ENCODE data around the gene MTCL1.
A peak's percentile ranks its signal among the peaks of the same experiment; 100 is the strongest.

MTCL1 gene

DNA sequence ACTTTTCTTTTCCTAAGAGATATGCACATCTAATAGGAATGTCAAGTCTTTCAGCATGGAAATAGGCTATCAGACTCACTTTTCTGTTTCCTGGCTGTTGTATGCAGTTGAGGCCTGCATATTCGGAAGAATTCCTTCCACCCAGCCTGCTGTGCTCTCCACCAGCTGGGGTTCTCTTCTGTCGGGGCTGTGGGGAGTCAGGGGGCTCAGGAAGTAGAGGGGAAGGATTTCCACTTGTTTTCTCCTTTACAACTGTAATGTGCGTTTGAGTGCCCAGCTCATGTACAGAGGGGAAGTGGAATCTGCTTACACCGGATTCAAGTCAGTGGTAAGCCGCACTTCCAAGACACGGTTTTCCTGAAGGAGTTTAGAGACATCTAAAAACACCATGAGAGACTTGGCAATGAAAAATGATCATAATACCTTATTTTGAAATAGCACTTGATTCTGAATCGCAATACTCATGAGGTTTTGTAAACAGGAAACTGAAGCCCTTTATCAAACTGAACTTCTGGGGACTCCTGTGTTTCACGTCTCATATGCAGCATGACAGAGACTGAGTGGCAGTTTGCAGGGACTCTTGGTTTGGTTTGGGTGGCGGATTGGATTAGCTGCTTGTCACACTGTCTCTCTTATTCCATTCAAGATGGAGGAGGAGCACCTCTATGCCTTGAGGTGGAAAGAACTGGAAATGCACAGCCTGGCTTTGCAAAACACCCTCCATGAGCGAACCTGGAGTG, 90.4 kb downstream of the MTCL1 start:
- peaks cover 40% of the 10 kb centered on the region for H3K36me3 ChIP-seq (ENCODE audit: insufficient read depth, low read length)
- no peaks in the 10 kb centered on the region for H3K27me3 ChIP-seq (ENCODE audit: insufficient read depth, low read length)
- H3K9ac ChIP-seq (ENCODE audit: low read depth, low read length): 0 out of 2 replicates have a peak overlapping the region, but pooled peaks have one; percentile 8
- no peaks in the 10 kb centered on the region for H3K9me3 ChIP-seq (ENCODE audit: insufficient read depth, low read depth, low read length)
- H3K4me1 ChIP-seq (ENCODE audit: insufficient read depth, low read length): peaks cover 63% of the 10 kb centered on the region
- peak overlapping the region; percentile 72; the same call in 1 of the 2 replicates for H3K27ac ChIP-seq (ENCODE audit: low read depth, low read length)
- WGBS: 72% methylated on average over 9 of the region's 10 CpGs
- no peak overlapping the region for H3K4me3 ChIP-seq (ENCODE audit: low read length)

DNA sequence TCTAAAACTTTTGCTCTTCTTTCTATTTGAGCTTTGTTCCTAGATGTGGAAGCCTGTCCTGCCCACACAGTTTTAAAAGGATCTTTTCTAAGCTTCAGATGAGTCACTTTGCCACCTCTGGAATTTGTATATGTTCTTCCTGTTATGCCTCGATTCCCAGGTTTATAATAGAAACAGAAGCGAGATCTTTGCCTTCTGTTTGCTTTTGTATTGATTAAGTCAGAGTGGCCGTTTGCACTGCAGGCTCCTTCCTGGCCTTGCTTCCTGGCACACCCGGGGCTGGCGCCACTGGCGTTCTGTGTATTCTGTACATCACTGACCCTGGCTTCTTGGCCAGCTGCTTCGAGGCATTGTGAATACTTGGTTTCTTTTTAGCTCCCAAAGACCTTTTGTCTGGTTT, 91.8 kb downstream of the MTCL1 start:
- no peak overlapping the region for H3K4me3 ChIP-seq (ENCODE audit: low read length)
- no peaks in the 10 kb centered on the region for H3K9me3 ChIP-seq (ENCODE audit: insufficient read depth, low read depth, low read length)
- no peak overlapping the region for H3K9ac ChIP-seq (ENCODE audit: low read depth, low read length)
- H3K27ac ChIP-seq (ENCODE audit: low read depth, low read length): no peak overlapping the region
- peaks cover 67% of the 10 kb centered on the region for H3K4me1 ChIP-seq (ENCODE audit: insufficient read depth, low read length)
- H3K36me3 ChIP-seq (ENCODE audit: insufficient read depth, low read length): peaks cover 46% of the 10 kb centered on the region
- H3K27me3 ChIP-seq (ENCODE audit: insufficient read depth, low read length): no peaks in the 10 kb centered on the region
- WGBS: 75% methylated on average over 6 of the region's 7 CpGs

DNA sequence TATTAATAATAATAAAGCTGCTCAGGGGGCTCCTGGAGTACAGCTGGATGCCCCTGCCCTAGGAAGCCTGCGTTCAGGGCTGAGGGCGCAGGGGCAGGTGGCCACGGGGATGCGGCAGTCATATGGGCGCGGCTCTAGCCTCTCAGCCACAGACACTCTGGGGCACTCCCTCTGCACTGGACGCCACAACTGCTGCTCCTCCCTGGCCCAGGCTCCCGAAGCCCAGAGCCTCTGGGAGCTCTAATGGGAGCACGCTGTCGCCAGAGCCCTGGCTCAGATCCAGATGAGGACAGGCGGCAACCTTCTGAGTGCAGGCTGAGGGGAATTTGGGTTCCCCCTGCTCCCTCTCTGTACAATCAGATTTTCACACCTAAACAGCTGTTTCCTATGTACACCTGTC, 93.6 kb downstream of the MTCL1 start:
- H3K9ac ChIP-seq (ENCODE audit: low read depth, low read length): no peak overlapping the region
- H3K4me1 ChIP-seq (ENCODE audit: insufficient read depth, low read length): peaks cover 60% of the 10 kb centered on the region
- peaks cover 46% of the 10 kb centered on the region for H3K36me3 ChIP-seq (ENCODE audit: insufficient read depth, low read length)
- H3K27ac ChIP-seq (ENCODE audit: low read depth, low read length): no peak overlapping the region
- H3K27me3 ChIP-seq (ENCODE audit: insufficient read depth, low read length): no peaks in the 10 kb centered on the region
- H3K4me3 ChIP-seq (ENCODE audit: low read length): no peak overlapping the region
- WGBS: 86% methylated on average over 11 of the region's 11 CpGs
- no peaks in the 10 kb centered on the region for H3K9me3 ChIP-seq (ENCODE audit: insufficient read depth, low read depth, low read length)

DNA sequence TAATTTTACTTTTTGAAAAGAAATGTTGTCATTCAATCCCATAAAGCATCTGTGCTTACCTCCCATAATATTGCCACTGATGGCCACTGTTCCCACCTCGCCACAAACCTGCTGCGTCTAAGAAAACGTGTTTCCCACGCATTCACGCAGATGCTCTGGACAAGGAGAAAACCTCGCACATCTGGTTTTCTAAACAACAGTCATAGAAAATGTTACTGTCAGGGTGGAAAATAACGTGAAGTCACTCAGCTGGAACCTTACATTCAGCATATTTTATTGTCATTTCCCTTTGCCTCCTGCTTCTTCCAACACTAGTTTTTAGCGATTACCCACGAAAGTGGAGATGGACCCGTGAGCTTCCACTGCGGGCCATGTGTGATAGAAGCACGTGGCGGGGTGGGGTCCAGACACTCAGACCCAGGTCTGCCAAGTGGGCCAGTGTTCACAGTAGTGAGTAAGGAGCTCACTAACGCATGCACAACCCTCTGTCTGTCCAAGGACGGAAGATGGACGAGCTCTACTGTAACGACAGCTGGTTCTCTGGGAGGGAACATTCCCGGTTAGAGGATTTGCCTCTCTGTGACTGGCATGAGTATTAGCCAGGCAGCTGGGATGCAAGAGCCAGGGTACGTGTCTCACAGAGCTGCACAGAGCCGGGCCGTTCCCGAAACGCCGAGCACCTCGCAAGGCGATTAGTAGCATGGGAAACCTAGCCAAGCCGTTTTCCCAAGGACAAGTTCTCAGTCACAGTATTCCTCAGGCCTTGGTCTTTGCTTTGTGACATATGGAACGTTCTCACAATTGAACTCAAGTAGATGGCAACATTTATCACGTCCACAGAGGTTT, 94.5 kb downstream of the MTCL1 start:
- H3K9me3 ChIP-seq (ENCODE audit: insufficient read depth, low read depth, low read length): no peaks in the 10 kb centered on the region
- peaks cover 51% of the 10 kb centered on the region for H3K4me1 ChIP-seq (ENCODE audit: insufficient read depth, low read length)
- peaks cover 46% of the 10 kb centered on the region for H3K36me3 ChIP-seq (ENCODE audit: insufficient read depth, low read length)
- H3K27ac ChIP-seq (ENCODE audit: low read depth, low read length): peak overlapping the region; percentile 86
- H3K4me3 ChIP-seq (ENCODE audit: low read length): no peak overlapping the region
- peak overlapping the region; percentile 38; the same call in 1 of the 2 replicates for H3K9ac ChIP-seq (ENCODE audit: low read depth, low read length)
- H3K27me3 ChIP-seq (ENCODE audit: insufficient read depth, low read length): no peaks in the 10 kb centered on the region
- whole genome bisulfite sequencing: 92% methylated on average over 29 of the region's 29 CpGs

DNA sequence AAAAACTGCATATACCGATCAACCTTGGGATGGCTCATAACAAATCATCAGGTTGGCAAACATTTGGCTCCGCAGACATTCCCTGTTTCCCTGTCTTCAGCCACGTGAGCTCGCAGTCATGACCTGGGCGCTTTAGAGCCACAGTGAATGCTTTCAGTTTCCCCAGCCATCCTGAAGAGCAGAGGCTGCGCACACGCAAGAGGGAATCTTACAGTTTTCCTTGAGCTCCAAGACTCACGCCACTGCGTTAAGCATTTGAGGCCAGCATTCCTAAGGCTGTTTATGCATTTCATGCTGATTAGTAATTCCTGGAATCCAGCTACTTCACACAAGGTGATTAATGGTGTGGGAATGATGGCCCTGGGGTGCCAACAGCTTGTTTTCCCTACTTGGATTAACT, 95.1 kb downstream of the MTCL1 start:
- Histone ChIP-seq H3K27ac (ENCODE audit: low read depth, low read length) (peak overlapping the region; percentile 86), H3K27me3 (ENCODE audit: insufficient read depth, low read length) (no peaks in the 10 kb centered on the region), H3K36me3 (ENCODE audit: insufficient read depth, low read length) (peaks cover 46% of the 10 kb centered on the region), H3K9ac (ENCODE audit: low read depth, low read length) (peak overlapping the region; percentile 38; the same call in 1 of the 2 replicates), H3K4me1 (ENCODE audit: insufficient read depth, low read length) (peaks cover 45% of the 10 kb centered on the region), H3K4me3 (ENCODE audit: low read length) (no peak overlapping the region), H3K9me3 (ENCODE audit: insufficient read depth, low read depth, low read length) (no peaks in the 10 kb centered on the region)
- 66% methylated on average over 9 of the region's 9 CpGs for WGBS

DNA sequence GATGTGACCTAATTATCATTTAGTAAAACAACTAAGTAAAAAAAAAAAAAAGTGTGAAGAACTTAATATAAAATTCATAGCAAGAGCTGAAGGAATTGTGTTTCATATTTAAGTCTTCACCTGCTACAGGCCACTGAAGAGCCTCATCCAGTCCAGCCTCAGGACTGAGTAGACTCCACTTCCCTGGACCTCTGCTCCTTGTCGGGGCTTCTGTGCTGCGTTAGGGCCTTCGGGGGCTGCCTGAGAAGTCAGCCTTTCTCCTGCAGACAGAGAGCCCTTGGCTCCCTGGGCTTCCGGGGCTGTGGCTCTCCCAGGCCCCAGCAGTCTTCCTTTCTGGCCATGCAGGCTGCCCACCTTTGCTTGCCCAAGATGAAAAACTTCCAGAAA, 95.5 kb downstream of the MTCL1 start:
- Histone ChIP-seq H3K4me3 (ENCODE audit: low read length) (no peak overlapping the region), H3K9me3 (ENCODE audit: insufficient read depth, low read depth, low read length) (no peaks in the 10 kb centered on the region), H3K4me1 (ENCODE audit: insufficient read depth, low read length) (peaks cover 41% of the 10 kb centered on the region), H3K27me3 (ENCODE audit: insufficient read depth, low read length) (no peaks in the 10 kb centered on the region), H3K27ac (ENCODE audit: low read depth, low read length) (peak overlapping the region; percentile 86), H3K36me3 (ENCODE audit: insufficient read depth, low read length) (peaks cover 49% of the 10 kb centered on the region), H3K9ac (ENCODE audit: low read depth, low read length) (peak overlapping the region; percentile 55)
- 71% methylated on average over 4 of the region's 4 CpGs for WGBS

DNA sequence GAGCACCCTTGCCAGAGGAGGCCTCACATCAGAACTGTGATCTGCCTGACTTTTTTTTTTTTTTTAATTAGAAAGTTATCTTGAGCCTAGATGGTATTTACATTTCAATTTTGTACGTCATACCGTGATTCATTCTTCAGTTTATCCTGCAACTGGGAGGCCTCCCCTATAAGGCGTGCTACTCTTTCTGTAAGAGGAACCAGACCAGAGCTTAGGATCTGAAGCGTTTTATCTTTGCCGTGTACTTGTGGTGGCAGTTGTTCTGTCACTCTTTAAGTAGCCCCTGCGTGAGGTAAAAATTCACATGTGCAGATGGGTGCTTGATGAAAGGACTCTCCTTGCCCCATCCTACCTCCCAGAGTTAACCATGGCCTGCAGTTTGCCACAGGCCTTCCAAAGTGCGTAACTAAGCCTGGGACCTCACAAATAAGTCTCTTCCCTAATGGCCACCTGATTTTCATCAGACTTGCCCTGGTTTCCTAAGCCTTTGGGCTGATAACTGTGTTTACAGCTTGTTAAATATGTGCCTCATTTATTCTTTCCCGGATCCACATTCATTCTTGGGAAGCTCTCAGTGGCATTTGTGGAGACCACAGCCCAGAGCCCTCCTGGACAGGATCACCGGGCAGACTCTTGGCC, 96.0 kb downstream of the MTCL1 start:
- 86% methylated on average over 9 of the region's 9 CpGs for WGBS
- H3K27ac ChIP-seq (ENCODE audit: low read depth, low read length): peak overlapping the region; percentile 86
- H3K27me3 ChIP-seq (ENCODE audit: insufficient read depth, low read length): no peaks in the 10 kb centered on the region
- no peak overlapping the region for H3K4me3 ChIP-seq (ENCODE audit: low read length)
- H3K9me3 ChIP-seq (ENCODE audit: insufficient read depth, low read depth, low read length): no peaks in the 10 kb centered on the region
- H3K36me3 ChIP-seq (ENCODE audit: insufficient read depth, low read length): peaks cover 48% of the 10 kb centered on the region
- peak overlapping the region; percentile 55; the same call in 1 of the 2 replicates for H3K9ac ChIP-seq (ENCODE audit: low read depth, low read length)
- H3K4me1 ChIP-seq (ENCODE audit: insufficient read depth, low read length): peaks cover 36% of the 10 kb centered on the region

DNA sequence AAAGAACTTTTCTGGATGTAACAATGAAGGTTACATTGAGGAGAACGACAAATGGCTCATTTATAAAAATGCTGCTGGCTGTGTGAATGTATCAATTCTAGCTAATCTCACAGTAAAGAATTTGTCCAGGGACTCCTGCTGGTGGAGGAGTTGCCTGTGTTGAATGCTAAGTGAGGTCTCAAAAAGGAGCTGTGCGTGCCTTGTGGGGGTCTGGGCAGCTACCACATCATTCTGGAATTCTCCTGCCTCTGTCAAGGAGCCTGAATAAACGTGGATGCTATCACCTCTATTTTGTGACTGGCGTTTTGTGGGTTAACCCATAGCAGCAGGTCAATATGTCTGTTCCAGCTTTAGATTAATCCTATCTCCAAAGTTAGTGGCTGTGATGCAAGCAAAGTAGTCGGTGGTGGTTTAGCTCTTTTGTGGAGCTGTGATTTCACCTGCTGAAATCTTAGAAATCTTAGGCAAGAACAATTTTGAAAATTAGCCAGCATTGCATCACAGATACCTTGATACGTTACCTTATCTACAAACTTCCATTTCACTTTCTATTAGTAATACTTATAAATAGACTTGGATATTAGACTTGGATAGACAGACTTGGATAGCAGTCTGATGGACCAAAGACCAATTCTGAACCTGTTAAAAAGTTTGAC, 96.8 kb downstream of the MTCL1 start:
- WGBS: 82% methylated on average over 5 of the region's 6 CpGs
- Histone ChIP-seq H3K9me3 (ENCODE audit: insufficient read depth, low read depth, low read length) (no peaks in the 10 kb centered on the region), H3K27me3 (ENCODE audit: insufficient read depth, low read length) (no peaks in the 10 kb centered on the region), H3K4me1 (ENCODE audit: insufficient read depth, low read length) (peaks cover 30% of the 10 kb centered on the region), H3K9ac (ENCODE audit: low read depth, low read length) (no peak overlapping the region), H3K27ac (ENCODE audit: low read depth, low read length) (no peak overlapping the region; the same call in 1 of the 2 replicates), H3K4me3 (ENCODE audit: low read length) (no peak overlapping the region), H3K36me3 (ENCODE audit: insufficient read depth, low read length) (peaks cover 46% of the 10 kb centered on the region)

DNA sequence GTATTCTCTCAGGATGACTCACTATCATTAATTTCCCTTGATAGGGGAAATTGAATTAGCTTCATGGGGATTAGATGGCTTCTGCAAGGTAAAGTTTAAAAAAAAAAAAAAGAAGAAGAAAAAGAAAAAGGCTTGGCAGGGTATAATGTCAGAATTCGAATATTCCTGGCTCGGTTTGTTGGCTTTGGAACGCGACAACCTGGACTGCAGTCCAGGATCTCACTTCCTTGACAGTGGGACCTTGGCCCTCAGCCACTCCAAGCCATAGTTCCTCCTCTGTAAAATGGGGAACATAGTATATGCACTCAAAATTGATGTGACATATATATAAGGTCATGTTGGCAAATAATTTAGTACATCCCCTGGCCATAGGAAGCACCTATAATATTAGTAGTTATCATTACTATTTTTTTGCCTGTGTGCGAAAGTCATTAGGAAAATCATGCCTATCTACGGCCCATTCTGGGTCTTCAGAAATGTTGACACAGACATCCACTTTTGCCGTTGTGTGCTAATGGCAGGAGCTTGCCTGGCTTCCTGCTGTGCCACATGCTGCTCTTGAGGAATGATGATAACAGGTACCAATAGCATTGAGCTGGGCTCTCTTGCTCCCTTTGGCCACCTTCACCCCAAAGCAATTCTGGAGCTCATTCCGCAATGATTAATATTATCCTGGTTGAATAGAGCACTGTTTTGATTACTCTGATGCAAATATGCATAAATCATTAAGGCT, 97.9 kb downstream of the MTCL1 start:
- WGBS: 88% methylated on average over 8 of the region's 8 CpGs
- Histone ChIP-seq H3K36me3 (ENCODE audit: insufficient read depth, low read length) (peaks cover 45% of the 10 kb centered on the region), H3K9me3 (ENCODE audit: insufficient read depth, low read depth, low read length) (no peaks in the 10 kb centered on the region), H3K9ac (ENCODE audit: low read depth, low read length) (no peak overlapping the region), H3K4me1 (ENCODE audit: insufficient read depth, low read length) (peaks cover 30% of the 10 kb centered on the region), H3K27ac (ENCODE audit: low read depth, low read length) (no peak overlapping the region; the same call in 1 of the 2 replicates), H3K4me3 (ENCODE audit: low read length) (no peak overlapping the region), H3K27me3 (ENCODE audit: insufficient read depth, low read length) (no peaks in the 10 kb centered on the region)

DNA sequence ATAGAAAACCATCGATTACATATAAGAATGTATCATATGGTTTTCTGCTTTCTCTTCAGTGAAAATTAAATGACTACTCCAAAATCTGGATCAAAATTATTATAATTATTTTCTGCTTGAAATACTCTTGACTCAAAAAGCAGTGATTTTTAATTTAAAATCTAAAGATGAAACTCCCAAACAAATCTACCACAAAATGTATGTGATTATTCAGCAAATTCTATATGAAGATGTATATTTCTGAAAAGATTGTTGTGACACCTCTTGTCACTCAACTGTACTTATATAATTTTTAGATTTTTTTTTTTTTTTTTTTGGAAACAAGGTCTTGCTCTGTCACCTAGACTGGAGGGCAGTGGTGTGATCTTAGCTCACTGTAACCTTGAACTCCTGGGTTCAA, 98.6 kb downstream of the MTCL1 start:
- peaks cover 46% of the 10 kb centered on the region for H3K36me3 ChIP-seq (ENCODE audit: insufficient read depth, low read length)
- no peak overlapping the region for H3K27ac ChIP-seq (ENCODE audit: low read depth, low read length)
- no peak overlapping the region for H3K4me3 ChIP-seq (ENCODE audit: low read length)
- H3K9ac ChIP-seq (ENCODE audit: low read depth, low read length): no peak overlapping the region
- H3K9me3 ChIP-seq (ENCODE audit: insufficient read depth, low read depth, low read length): no peaks in the 10 kb centered on the region
- no peaks in the 10 kb centered on the region for H3K27me3 ChIP-seq (ENCODE audit: insufficient read depth, low read length)
- H3K4me1 ChIP-seq (ENCODE audit: insufficient read depth, low read length): peaks cover 30% of the 10 kb centered on the region
- WGBS: no CpG with 5 or more reads among the region's 1 CpG
